ENCODE measurements around the gene NHSL1.

Gene NHSL1

GRCh38 chr6:138424004-138424904, 75.0 kb downstream of the NHSL1 start:
- H3K27me3 ChIP-seq (replicated peaks; ENCODE audit: insufficient read depth, low read length) = no peaks in the 10 kb centered on the region
- no peak overlapping the region for H3K9ac ChIP-seq (ENCODE audit: low read length)
- no peak overlapping the region for H3K27ac ChIP-seq (ENCODE audit: low read length)
- no peaks in the 10 kb centered on the region for H3K79me2 ChIP-seq (ENCODE audit: low read length)
- H3K4me2 ChIP-seq (ENCODE audit: low read depth, low read length) = no peak overlapping the region
- TF ChIP-seq EZH2 (optimal IDR thresholded peaks at IDR 0.05; ENCODE audit: low read depth, low read length) (no peak), EZH2phosphoT487 (IDR thresholded peaks at IDR 0.05; ENCODE audit: low read length) (no peak), CTCF (IDR thresholded peaks at IDR 0.05; ENCODE audit: low read length) (no peak)
- H3K9me3 ChIP-seq (replicated peaks; ENCODE audit: insufficient read depth, low read length) = no peaks in the 10 kb centered on the region
- DNase-seq = no peak
- H3K4me3 ChIP-seq (ENCODE audit: low read length) = no peak overlapping the region
- H3K9me2 ChIP-seq (replicated peaks; ENCODE audit: insufficient read depth, low read length) = no peaks in the 10 kb centered on the region
- no peaks in the 10 kb centered on the region for H3F3A ChIP-seq (ENCODE audit: insufficient read depth, low read length)
- H2AFZ ChIP-seq (ENCODE audit: low read length) = no peak overlapping the region
- no peaks in the 10 kb centered on the region for H3K4me1 ChIP-seq (ENCODE audit: low read length)
- H4K20me1 ChIP-seq (ENCODE audit: insufficient read depth, low read length) = no peaks in the 10 kb centered on the region
- H3K36me3 ChIP-seq (replicated peaks; ENCODE audit: insufficient read depth, low read length) = no peaks in the 10 kb centered on the region

- no peaks in the 10 kb centered on the region for H3K27me3 ChIP-seq (replicated peaks; ENCODE audit: insufficient read depth, low read length)
- H4K20me1 ChIP-seq (ENCODE audit: insufficient read depth, low read length) = no peaks in the 10 kb centered on the region
- no peaks in the 10 kb centered on the region for H3F3A ChIP-seq (ENCODE audit: insufficient read depth, low read length)
- TF ChIP-seq EZH2phosphoT487 (IDR thresholded peaks at IDR 0.05; ENCODE audit: low read length) (no peak), EZH2 (optimal IDR thresholded peaks at IDR 0.05; ENCODE audit: low read depth, low read length) (no peak), CTCF (IDR thresholded peaks at IDR 0.05; ENCODE audit: low read length) (no peak)
- DNase-seq = no peak
- H3K36me3 ChIP-seq (replicated peaks; ENCODE audit: insufficient read depth, low read length) = no peaks in the 10 kb centered on the region
- no peak overlapping the region for H2AFZ ChIP-seq (ENCODE audit: low read length)
- H3K9me2 ChIP-seq (replicated peaks; ENCODE audit: insufficient read depth, low read length) = no peaks in the 10 kb centered on the region
- H3K79me2 ChIP-seq (ENCODE audit: low read length) = no peaks in the 10 kb centered on the region
- no peak overlapping the region for H3K4me2 ChIP-seq (ENCODE audit: low read depth, low read length)
- no peak overlapping the region for H3K27ac ChIP-seq (ENCODE audit: low read length)
- no peak overlapping the region for H3K4me3 ChIP-seq (ENCODE audit: low read length)
- no peak overlapping the region for H3K9ac ChIP-seq (ENCODE audit: low read length)
- no peaks in the 10 kb centered on the region for H3K4me1 ChIP-seq (ENCODE audit: low read length)
- H3K9me3 ChIP-seq (replicated peaks; ENCODE audit: insufficient read depth, low read length) = no peaks in the 10 kb centered on the region
Observed at GRCh38 chr6:138422861-138423260, 76.4 kb downstream of the NHSL1 start.

- no peaks in the 10 kb centered on the region for H3K4me1 ChIP-seq (ENCODE audit: low read length)
- H4K20me1 ChIP-seq (ENCODE audit: insufficient read depth, low read length) = no peaks in the 10 kb centered on the region
- DNase-seq = no peak
- H3K79me2 ChIP-seq (ENCODE audit: low read length) = no peaks in the 10 kb centered on the region
- no peak for TF ChIP-seq EZH2phosphoT487 (IDR thresholded peaks at IDR 0.05; ENCODE audit: low read length)
- no peak for TF ChIP-seq CTCF (IDR thresholded peaks at IDR 0.05; ENCODE audit: low read length)
- no peak overlapping the region for H3K4me3 ChIP-seq (ENCODE audit: low read length)
- H3K9ac ChIP-seq (ENCODE audit: low read length) = no peak overlapping the region
- no peaks in the 10 kb centered on the region for H3K27me3 ChIP-seq (replicated peaks; ENCODE audit: insufficient read depth, low read length)
- H3K9me3 ChIP-seq (replicated peaks; ENCODE audit: insufficient read depth, low read length) = no peaks in the 10 kb centered on the region
- no peaks in the 10 kb centered on the region for H3K36me3 ChIP-seq (replicated peaks; ENCODE audit: insufficient read depth, low read length)
- H2AFZ ChIP-seq (ENCODE audit: low read length) = no peak overlapping the region
- H3K4me2 ChIP-seq (ENCODE audit: low read depth, low read length) = no peak overlapping the region
- no peaks in the 10 kb centered on the region for H3K9me2 ChIP-seq (replicated peaks; ENCODE audit: insufficient read depth, low read length)
- H3K27ac ChIP-seq (ENCODE audit: low read length) = no peak overlapping the region
- H3F3A ChIP-seq (ENCODE audit: insufficient read depth, low read length) = no peaks in the 10 kb centered on the region
Observed at GRCh38 chr6:138421608-138422007, 77.7 kb downstream of the NHSL1 start.

All from MM.1S (cell line).